ENCODE results near the gene CEP63.

Gene CEP63

DNA sequence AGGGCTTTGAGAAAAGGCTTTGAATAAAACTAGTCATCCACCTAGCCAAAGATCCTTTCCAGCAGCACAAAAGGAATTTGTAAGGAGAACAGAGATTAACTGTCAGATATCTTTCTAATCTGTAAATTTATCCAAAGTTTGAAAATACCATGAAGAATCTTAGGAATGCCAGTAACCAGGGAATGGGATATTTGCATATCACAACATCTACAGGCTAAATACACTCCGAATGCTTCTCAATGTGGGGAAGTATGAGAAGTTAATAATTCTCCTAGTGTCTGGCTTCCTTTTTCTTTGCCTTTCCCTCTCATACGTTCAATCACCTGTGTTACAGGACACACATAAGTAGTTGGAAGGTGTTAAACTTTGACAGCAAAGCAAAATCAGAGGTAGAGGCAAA is 7.9 kb upstream of the CEP63 start:
- H4K8ac ChIP-seq (ENCODE audit: low read depth, low read length) = no peak overlapping the region
- H3K36me3 ChIP-seq (replicated peaks in 1 of 2; ENCODE audit: control insufficient read depth in 2 of 2, insufficient read depth in 2 of 2, low read length in 2 of 2) = peaks cover 29 to 74% of the 10 kb centered on the region in 2 donors
- H3K9me3 ChIP-seq (replicated peaks in 1 of 2; ENCODE audit: control insufficient read depth in 2 of 2, insufficient read depth in 1 of 2, low read depth in 1 of 2, low read length in 2 of 2) = no peaks in the 10 kb centered on the region
- no peak overlapping the region for H4K91ac ChIP-seq (ENCODE audit: low read depth, low read length, poor library complexity)
- H2AFZ ChIP-seq (ENCODE audit: low read length) = no peak overlapping the region
- H3K18ac ChIP-seq (ENCODE audit: low read length) = no peak overlapping the region
- no peak overlapping the region for H3K4me2 ChIP-seq (ENCODE audit: insufficient read depth, low read length, poor library complexity, severe bottlenecking)
- H3K27me3 ChIP-seq (ENCODE audit: control insufficient read depth in 3 of 3, insufficient read depth in 3 of 3, low read depth in 1 of 3, low read length in 3 of 3) = no peaks in the 10 kb centered on the region
- H3K9ac ChIP-seq (ENCODE audit: low read depth, low read length, poor library complexity) = no peak overlapping the region
- DNase-seq (ENCODE audit: low spot score) = no peak
- H2BK5ac ChIP-seq (ENCODE audit: low read length) = no peak overlapping the region
- H3K79me1 ChIP-seq (ENCODE audit: low read depth, low read length) = no peaks in the 10 kb centered on the region
- H2AK5ac ChIP-seq (ENCODE audit: low read depth, low read length) = no peak overlapping the region
- H3K4me1 ChIP-seq (ENCODE audit: control insufficient read depth in 2 of 2, insufficient read depth in 1 of 2, low read depth in 1 of 2, low read length in 2 of 2) = peaks cover 3 to 4% of the 10 kb centered on the region in 2 donors
- no peak overlapping the region for H3K23ac ChIP-seq (ENCODE audit: low read depth, low read length, poor library complexity)
- H2BK12ac ChIP-seq (ENCODE audit: low read length) = no peak overlapping the region
- no peak overlapping the region for H3K4ac ChIP-seq (ENCODE audit: low read length)
- H3K27ac ChIP-seq (replicated peaks; ENCODE audit: low read length) = no peak overlapping the region
- H3K4me3 ChIP-seq (ENCODE audit: low read length in 2 of 2) = no peak overlapping the region
- WGBS, 2 donors (ENCODE audit: extremely low coverage in 2 of 2, insufficient read length in 2 of 2, insufficient replicate concordance in 1 of 2) = no CpG with 5 or more reads among the region's 2 CpGs
- H2BK120ac ChIP-seq (ENCODE audit: low read depth, low read length) = no peak overlapping the region
- H3K14ac ChIP-seq (ENCODE audit: low read length) = no peak overlapping the region
- no peak overlapping the region for H2BK15ac ChIP-seq (ENCODE audit: low read length)

GRCh38 chr3:134480546-134480945 is 5.3 kb upstream of the CEP63 start:
- Histone ChIP-seq H2AK5ac (ENCODE audit: low read depth, low read length) (no peak overlapping the region), H3K9me3 (replicated peaks in 1 of 2; ENCODE audit: control insufficient read depth in 2 of 2, insufficient read depth in 1 of 2, low read depth in 1 of 2, low read length in 2 of 2) (no peaks in the 10 kb centered on the region), H4K91ac (ENCODE audit: low read depth, low read length, poor library complexity) (no peak overlapping the region), H3K4me1 (ENCODE audit: control insufficient read depth in 2 of 2, insufficient read depth in 1 of 2, low read depth in 1 of 2, low read length in 2 of 2) (peaks cover 7 to 9% of the 10 kb centered on the region in 2 donors), H3K27ac (replicated peaks; ENCODE audit: low read length) (no peak overlapping the region), H3K4ac (ENCODE audit: low read length) (no peak overlapping the region), H3K36me3 (replicated peaks in 1 of 2; ENCODE audit: control insufficient read depth in 2 of 2, insufficient read depth in 2 of 2, low read length in 2 of 2) (peaks cover 29 to 79% of the 10 kb centered on the region in 2 donors), H3K23ac (ENCODE audit: low read depth, low read length, poor library complexity) (no peak overlapping the region), H4K8ac (ENCODE audit: low read depth, low read length) (no peak overlapping the region), H3K4me3 (ENCODE audit: low read length in 2 of 2) (peak overlapping the region in 1 of 2 donors; percentile 49), H2AFZ (ENCODE audit: low read length) (no peak overlapping the region), H3K79me1 (ENCODE audit: low read depth, low read length) (no peaks in the 10 kb centered on the region), H3K14ac (ENCODE audit: low read length) (no peak overlapping the region), H3K27me3 (ENCODE audit: control insufficient read depth in 3 of 3, insufficient read depth in 3 of 3, low read depth in 1 of 3, low read length in 3 of 3) (no peaks in the 10 kb centered on the region), H2BK15ac (ENCODE audit: low read length) (no peak overlapping the region), H2BK120ac (ENCODE audit: low read depth, low read length) (no peak overlapping the region), H2BK5ac (ENCODE audit: low read length) (no peak overlapping the region), H3K9ac (ENCODE audit: low read depth, low read length, poor library complexity) (no peak overlapping the region), H3K18ac (ENCODE audit: low read length) (no peak overlapping the region), H2BK12ac (ENCODE audit: low read length) (no peak overlapping the region), H3K4me2 (ENCODE audit: insufficient read depth, low read length, poor library complexity, severe bottlenecking) (no peak overlapping the region)
- DNase-seq (ENCODE audit: low spot score) = no peak
- no CpG with 5 or more reads among the region's 3 CpGs for WGBS, 2 donors (ENCODE audit: extremely low coverage in 2 of 2, insufficient read length in 2 of 2, insufficient replicate concordance in 1 of 2)

- no peak overlapping the region for H2BK5ac ChIP-seq (ENCODE audit: low read length)
- H3K9me3 ChIP-seq (replicated peaks in 1 of 2; ENCODE audit: control insufficient read depth in 2 of 2, insufficient read depth in 1 of 2, low read depth in 1 of 2, low read length in 2 of 2) = no peaks in the 10 kb centered on the region
- H2BK12ac ChIP-seq (ENCODE audit: low read length) = no peak overlapping the region
- H2AK5ac ChIP-seq (ENCODE audit: low read depth, low read length) = no peak overlapping the region
- no peak overlapping the region for H4K8ac ChIP-seq (ENCODE audit: low read depth, low read length)
- H2BK15ac ChIP-seq (ENCODE audit: low read length) = no peak overlapping the region
- H3K4me1 ChIP-seq (ENCODE audit: control insufficient read depth in 2 of 2, insufficient read depth in 1 of 2, low read depth in 1 of 2, low read length in 2 of 2) = peaks cover 6 to 9% of the 10 kb centered on the region in 2 donors
- peaks cover 28 to 74% of the 10 kb centered on the region in 2 donors for H3K36me3 ChIP-seq (replicated peaks in 1 of 2; ENCODE audit: control insufficient read depth in 2 of 2, insufficient read depth in 2 of 2, low read length in 2 of 2)
- H2AFZ ChIP-seq (ENCODE audit: low read length) = no peak overlapping the region
- no peaks in the 10 kb centered on the region for H3K27me3 ChIP-seq (ENCODE audit: control insufficient read depth in 3 of 3, insufficient read depth in 3 of 3, low read depth in 1 of 3, low read length in 3 of 3)
- H3K4ac ChIP-seq (ENCODE audit: low read length) = no peak overlapping the region
- no peak overlapping the region for H3K27ac ChIP-seq (replicated peaks; ENCODE audit: low read length)
- DNase-seq (ENCODE audit: low spot score) = no peak
- no CpG with 5 or more reads among the region's 1 CpG for WGBS, 2 donors (ENCODE audit: extremely low coverage in 2 of 2, insufficient read length in 2 of 2, insufficient replicate concordance in 1 of 2)
- no peaks in the 10 kb centered on the region for H3K79me1 ChIP-seq (ENCODE audit: low read depth, low read length)
- H3K14ac ChIP-seq (ENCODE audit: low read length) = no peak overlapping the region
- no peak overlapping the region for H3K9ac ChIP-seq (ENCODE audit: low read depth, low read length, poor library complexity)
- no peak overlapping the region for H3K18ac ChIP-seq (ENCODE audit: low read length)
- no peak overlapping the region for H3K23ac ChIP-seq (ENCODE audit: low read depth, low read length, poor library complexity)
- no peak overlapping the region for H2BK120ac ChIP-seq (ENCODE audit: low read depth, low read length)
- no peak overlapping the region for H3K4me2 ChIP-seq (ENCODE audit: insufficient read depth, low read length, poor library complexity, severe bottlenecking)
- H4K91ac ChIP-seq (ENCODE audit: low read depth, low read length, poor library complexity) = no peak overlapping the region
- no peak overlapping the region for H3K4me3 ChIP-seq (ENCODE audit: low read length in 2 of 2)
These were observed 4.7 kb upstream of the CEP63 start for GRCh38 chr3:134481166-134481565.

DNA sequence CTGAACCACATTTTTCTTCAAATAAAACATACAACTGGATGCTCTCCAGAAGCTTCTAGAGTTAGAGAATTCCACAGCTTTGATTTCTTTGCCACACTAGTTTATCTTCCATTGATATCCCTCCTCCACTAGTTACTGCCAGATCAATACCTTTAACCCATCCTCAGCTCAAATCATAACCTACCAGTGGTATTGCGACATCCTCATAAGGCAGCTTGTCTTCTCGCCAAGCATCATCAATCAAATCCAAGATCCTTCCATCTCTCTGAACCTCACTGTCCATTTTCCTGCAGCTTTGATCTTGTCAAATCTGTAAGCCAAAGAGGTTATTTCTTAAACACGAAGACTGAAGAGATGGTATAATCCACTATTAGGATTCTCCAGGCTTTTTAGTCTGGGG is 3.2 kb upstream of the CEP63 start:
- Histone ChIP-seq H4K91ac (ENCODE audit: low read depth, low read length, poor library complexity) (no peak overlapping the region), H3K36me3 (replicated peaks in 1 of 2; ENCODE audit: control insufficient read depth in 2 of 2, insufficient read depth in 2 of 2, low read length in 2 of 2) (peaks cover 20 to 59% of the 10 kb centered on the region in 2 donors), H2BK15ac (ENCODE audit: low read length) (no peak overlapping the region), H3K4me3 (ENCODE audit: low read length in 2 of 2) (no peak overlapping the region), H2BK12ac (ENCODE audit: low read length) (no peak overlapping the region), H3K4ac (ENCODE audit: low read length) (no peak overlapping the region), H3K14ac (ENCODE audit: low read length) (no peak overlapping the region), H3K4me1 (ENCODE audit: control insufficient read depth in 2 of 2, insufficient read depth in 1 of 2, low read depth in 1 of 2, low read length in 2 of 2) (peaks cover 4 to 15% of the 10 kb centered on the region in 2 donors), H4K8ac (ENCODE audit: low read depth, low read length) (no peak overlapping the region), H3K79me1 (ENCODE audit: low read depth, low read length) (no peaks in the 10 kb centered on the region), H2AFZ (ENCODE audit: low read length) (no peak overlapping the region), H2AK5ac (ENCODE audit: low read depth, low read length) (no peak overlapping the region), H3K9me3 (replicated peaks in 1 of 2; ENCODE audit: control insufficient read depth in 2 of 2, insufficient read depth in 1 of 2, low read depth in 1 of 2, low read length in 2 of 2) (no peaks in the 10 kb centered on the region), H2BK120ac (ENCODE audit: low read depth, low read length) (no peak overlapping the region), H3K23ac (ENCODE audit: low read depth, low read length, poor library complexity) (no peak overlapping the region), H2BK5ac (ENCODE audit: low read length) (no peak overlapping the region), H3K27ac (replicated peaks; ENCODE audit: low read length) (no peak overlapping the region), H3K4me2 (ENCODE audit: insufficient read depth, low read length, poor library complexity, severe bottlenecking) (no peak overlapping the region), H3K27me3 (ENCODE audit: control insufficient read depth in 3 of 3, insufficient read depth in 3 of 3, low read depth in 1 of 3, low read length in 3 of 3) (no peaks in the 10 kb centered on the region), H3K18ac (ENCODE audit: low read length) (no peak overlapping the region), H3K9ac (ENCODE audit: low read depth, low read length, poor library complexity) (no peak overlapping the region)
- no peak for DNase-seq (ENCODE audit: low spot score)
- WGBS, 2 donors (ENCODE audit: extremely low coverage in 2 of 2, insufficient read length in 2 of 2, insufficient replicate concordance in 1 of 2) = no CpG with 5 or more reads among the region's 3 CpGs

All from neuronal stem cell (in vitro differentiated cells).